HEK293T (cell line): ENCODE measurements around the gene CST7.

Source experiments
- ARNT ChIP-seq: fragments of 450-650 bp; IDR thresholded peaks from 2 replicates; pipeline ENCODE4 v1.6.1; 2017; ENCODE audit warnings: mild to moderate bottlenecking
- BHLHE40 ChIP-seq: fragments of 450-650 bp; IDR thresholded peaks from 2 replicates; pipeline ENCODE4 v1.6.1; 2016; ENCODE audit warnings: mild to moderate bottlenecking, moderate library complexity, borderline replicate concordance
- CTBP1 ChIP-seq: fragments of 450-650 bp; IDR thresholded peaks from 2 replicates; pipeline ENCODE4 v1.6.1; 2016; ENCODE audit warnings: borderline replicate concordance
- FOXA1 ChIP-seq: fragments of 450-650 bp; IDR thresholded peaks from 2 replicates; pipeline ENCODE4 v1.6.1; 2016; ENCODE audit warnings: mild to moderate bottlenecking
- FOXK2 ChIP-seq: fragments of 450-650 bp; IDR thresholded peaks from 2 replicates; pipeline ENCODE4 v1.6.1; 2016; ENCODE audit warnings: mild to moderate bottlenecking
- FOXM1 ChIP-seq: fragments of 450-650 bp; IDR thresholded peaks from 2 replicates; pipeline ENCODE4 v1.6.1; 2017; ENCODE audit warnings: mild to moderate bottlenecking, borderline replicate concordance
- HDGF ChIP-seq: fragments of 450-650 bp; IDR thresholded peaks from 2 replicates; pipeline ENCODE4 v1.6.1; 2017; ENCODE audit warnings: antibody characterized with exemption, borderline replicate concordance
- NFRKB ChIP-seq: fragments of 450-650 bp; IDR thresholded peaks from 2 replicates; pipeline ENCODE4 v1.6.1; 2016; ENCODE audit warnings: mild to moderate bottlenecking, moderate library complexity
- PKNOX1 ChIP-seq: fragments of 450-650 bp; IDR thresholded peaks from 2 replicates; pipeline ENCODE4 v1.6.1; 2016
- SP1 ChIP-seq: fragments of 450-650 bp; IDR thresholded peaks from 2 replicates; pipeline ENCODE4 v1.6.1; 2017
- TARDBP ChIP-seq: fragments of 450-650 bp; IDR thresholded peaks from 2 replicates; pipeline ENCODE4 v1.6.1; 2016

- no peak for TF ChIP-seq HDGF
- no peak for TF ChIP-seq FOXA1
- TF ChIP-seq FOXM1 = no peak
- TF ChIP-seq TARDBP = no peak
- no peak for TF ChIP-seq SP1
- TF ChIP-seq FOXK2 = no peak
- TF ChIP-seq PKNOX1 = no peak
- no peak for TF ChIP-seq NFRKB
- no peak for TF ChIP-seq BHLHE40
- TF ChIP-seq CTBP1 = no peak
- TF ChIP-seq ARNT = no peak
These were observed 38.2 kb downstream of the CST7 start for GRCh38 chr20:24987244-24987643.
